Effector CD8-positive, alpha-beta T cell (primary cell): ENCODE data around the gene PIMREG.

Experiments used
- DNase-seq: peaks from one replicate; lab custom pipeline; 2025; lab: John Stamatoyannopoulos, UW

Gene PIMREG

GRCh38 chr17:6498901-6499540 lies 54.8 kb downstream of the PIMREG start:
- no peak for DNase-seq
